ENCODE results near the gene NAT14.

DNA sequence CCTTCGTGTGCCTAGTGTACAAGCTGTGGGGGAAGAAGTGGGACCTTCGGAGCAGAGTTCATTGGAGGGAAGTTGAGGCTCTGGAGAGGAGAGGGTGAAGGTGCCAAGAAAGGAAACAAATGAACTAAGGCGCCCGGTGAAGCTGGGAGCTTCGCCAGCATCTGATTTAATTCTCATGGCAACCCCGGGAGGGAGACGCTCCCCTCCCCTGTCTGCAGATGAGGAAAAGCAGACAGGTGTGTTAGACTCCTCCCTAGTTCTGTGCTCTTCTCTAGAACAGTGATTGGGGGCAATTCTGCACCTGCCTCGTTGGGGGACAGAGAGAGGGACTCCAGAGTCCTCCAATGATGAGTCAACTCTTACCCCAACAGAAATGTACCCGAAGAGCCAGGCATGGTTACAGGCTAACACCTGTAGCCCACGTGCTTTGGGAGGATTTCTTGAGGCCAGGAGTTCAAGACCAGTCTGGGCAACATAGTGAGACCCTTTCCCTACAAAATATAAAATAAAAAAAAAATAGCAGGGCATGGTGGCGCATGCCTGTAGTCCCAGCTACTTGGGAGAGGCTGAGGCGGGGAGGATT is 7.5 kb downstream of the NAT14 start:
- TF ChIP-seq, protein P1, sequence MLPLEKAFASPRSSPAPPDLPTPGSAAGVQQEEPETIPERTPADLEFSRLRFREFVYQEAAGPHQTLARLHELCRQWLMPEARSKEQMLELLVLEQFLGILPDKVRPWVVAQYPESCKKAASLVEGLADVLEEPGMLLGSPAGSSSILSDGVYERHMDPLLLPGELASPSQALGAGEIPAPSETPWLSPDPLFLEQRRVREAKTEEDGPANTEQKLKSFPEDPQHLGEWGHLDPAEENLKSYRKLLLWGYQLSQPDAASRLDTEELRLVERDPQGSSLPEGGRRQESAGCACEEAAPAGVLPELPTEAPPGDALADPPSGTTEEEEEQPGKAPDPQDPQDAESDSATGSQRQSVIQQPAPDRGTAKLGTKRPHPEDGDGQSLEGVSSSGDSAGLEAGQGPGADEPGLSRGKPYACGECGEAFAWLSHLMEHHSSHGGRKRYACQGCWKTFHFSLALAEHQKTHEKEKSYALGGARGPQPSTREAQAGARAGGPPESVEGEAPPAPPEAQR (CRISPR knock-in tag; IDR thresholded peaks at IDR 0.05), result no peak
- TF ChIP-seq, protein P2, sequence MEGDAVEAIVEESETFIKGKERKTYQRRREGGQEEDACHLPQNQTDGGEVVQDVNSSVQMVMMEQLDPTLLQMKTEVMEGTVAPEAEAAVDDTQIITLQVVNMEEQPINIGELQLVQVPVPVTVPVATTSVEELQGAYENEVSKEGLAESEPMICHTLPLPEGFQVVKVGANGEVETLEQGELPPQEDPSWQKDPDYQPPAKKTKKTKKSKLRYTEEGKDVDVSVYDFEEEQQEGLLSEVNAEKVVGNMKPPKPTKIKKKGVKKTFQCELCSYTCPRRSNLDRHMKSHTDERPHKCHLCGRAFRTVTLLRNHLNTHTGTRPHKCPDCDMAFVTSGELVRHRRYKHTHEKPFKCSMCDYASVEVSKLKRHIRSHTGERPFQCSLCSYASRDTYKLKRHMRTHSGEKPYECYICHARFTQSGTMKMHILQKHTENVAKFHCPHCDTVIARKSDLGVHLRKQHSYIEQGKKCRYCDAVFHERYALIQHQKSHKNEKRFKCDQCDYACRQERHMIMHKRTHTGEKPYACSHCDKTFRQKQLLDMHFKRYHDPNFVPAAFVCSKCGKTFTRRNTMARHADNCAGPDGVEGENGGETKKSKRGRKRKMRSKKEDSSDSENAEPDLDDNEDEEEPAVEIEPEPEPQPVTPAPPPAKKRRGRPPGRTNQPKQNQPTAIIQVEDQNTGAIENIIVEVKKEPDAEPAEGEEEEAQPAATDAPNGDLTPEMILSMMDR (IDR thresholded peaks at IDR 0.05), result no peak
- TF ChIP-seq JUN (CRISPR knock-in tag; IDR thresholded peaks at IDR 0.05) (no peak), CREB1 (CRISPR knock-in tag; IDR thresholded peaks at IDR 0.05) (no peak), ZNF232 (CRISPR knock-in tag; IDR thresholded peaks at IDR 0.05) (no peak)
